Measurements from ENCODE around the gene ANKRD35.

The ANKRD35 gene

DNA sequence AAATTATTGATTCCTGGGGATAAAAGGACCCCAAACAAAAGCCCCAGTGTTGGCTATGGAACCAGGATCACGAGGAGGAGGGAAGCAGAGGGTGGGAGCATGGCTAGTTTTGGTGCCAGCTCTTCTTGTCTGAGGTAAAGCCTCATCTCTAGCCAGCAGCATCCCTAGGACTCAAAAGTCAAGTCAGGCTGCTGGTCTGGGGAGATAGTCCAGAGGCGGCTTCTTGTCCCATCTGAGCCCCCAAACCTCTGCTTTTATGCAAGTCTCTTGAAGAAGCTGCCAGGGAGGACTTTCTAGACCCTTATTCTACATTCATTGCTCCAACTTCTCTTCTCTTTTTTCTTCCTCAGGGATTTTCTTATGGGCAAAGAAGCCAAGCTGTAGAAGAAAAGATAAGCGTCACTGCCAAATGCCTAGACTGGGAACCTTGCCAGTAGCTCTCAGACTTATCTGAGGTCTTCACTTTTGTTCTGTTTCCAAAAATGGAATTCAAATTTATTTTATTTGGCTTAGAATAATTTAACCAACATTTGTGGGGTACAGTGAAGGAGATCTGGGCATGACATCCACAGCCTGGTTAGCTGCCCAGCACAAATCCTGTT, 6.9 kb upstream of the ANKRD35 start:
- DNase-seq (ENCODE audit: extremely low read depth, low read depth), result no peak
- TF ChIP-seq, protein P1, sequence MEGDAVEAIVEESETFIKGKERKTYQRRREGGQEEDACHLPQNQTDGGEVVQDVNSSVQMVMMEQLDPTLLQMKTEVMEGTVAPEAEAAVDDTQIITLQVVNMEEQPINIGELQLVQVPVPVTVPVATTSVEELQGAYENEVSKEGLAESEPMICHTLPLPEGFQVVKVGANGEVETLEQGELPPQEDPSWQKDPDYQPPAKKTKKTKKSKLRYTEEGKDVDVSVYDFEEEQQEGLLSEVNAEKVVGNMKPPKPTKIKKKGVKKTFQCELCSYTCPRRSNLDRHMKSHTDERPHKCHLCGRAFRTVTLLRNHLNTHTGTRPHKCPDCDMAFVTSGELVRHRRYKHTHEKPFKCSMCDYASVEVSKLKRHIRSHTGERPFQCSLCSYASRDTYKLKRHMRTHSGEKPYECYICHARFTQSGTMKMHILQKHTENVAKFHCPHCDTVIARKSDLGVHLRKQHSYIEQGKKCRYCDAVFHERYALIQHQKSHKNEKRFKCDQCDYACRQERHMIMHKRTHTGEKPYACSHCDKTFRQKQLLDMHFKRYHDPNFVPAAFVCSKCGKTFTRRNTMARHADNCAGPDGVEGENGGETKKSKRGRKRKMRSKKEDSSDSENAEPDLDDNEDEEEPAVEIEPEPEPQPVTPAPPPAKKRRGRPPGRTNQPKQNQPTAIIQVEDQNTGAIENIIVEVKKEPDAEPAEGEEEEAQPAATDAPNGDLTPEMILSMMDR (IDR thresholded peaks at IDR 0.05; ENCODE audit: low read depth, low read length), result no peak

GRCh38 chr1:145891587-145892485, 6.2 kb upstream of the ANKRD35 start:
- peak; percentile 95 for DNase-seq (ENCODE audit: extremely low read depth, low read depth)
- TF ChIP-seq, protein P1 (IDR thresholded peaks at IDR 0.05; ENCODE audit: low read depth, low read length), result peak; percentile 98

DNA sequence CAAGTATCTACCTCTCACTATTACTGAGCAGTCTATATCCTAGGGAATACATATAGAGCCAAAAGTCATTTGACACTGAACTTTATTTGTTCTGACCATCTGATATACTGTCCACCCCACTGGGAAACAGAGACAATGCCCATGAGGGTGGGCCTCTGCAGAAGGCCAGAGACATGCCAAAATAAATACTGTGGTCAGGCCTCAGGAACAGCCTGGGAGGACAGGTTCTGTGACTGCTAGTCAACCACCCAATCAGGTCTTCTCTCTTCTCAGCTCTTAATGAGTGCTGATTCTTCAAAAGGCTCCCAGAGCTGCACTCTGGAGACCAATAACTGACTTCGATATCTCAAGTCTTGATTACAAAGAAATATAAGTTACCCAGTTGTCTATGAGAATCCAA, 5.5 kb upstream of the ANKRD35 start:
- no peak for DNase-seq (ENCODE audit: extremely low read depth, low read depth)
- TF ChIP-seq, protein P1 (IDR thresholded peaks at IDR 0.05; ENCODE audit: low read depth, low read length), result no peak

- TF ChIP-seq, protein P1 (IDR thresholded peaks at IDR 0.05; ENCODE audit: low read depth, low read length), result no peak
- no peak for DNase-seq (ENCODE audit: extremely low read depth, low read depth)
These were observed 4.1 kb upstream of the ANKRD35 start for GRCh38 chr1:145889722-145890121.

DNA sequence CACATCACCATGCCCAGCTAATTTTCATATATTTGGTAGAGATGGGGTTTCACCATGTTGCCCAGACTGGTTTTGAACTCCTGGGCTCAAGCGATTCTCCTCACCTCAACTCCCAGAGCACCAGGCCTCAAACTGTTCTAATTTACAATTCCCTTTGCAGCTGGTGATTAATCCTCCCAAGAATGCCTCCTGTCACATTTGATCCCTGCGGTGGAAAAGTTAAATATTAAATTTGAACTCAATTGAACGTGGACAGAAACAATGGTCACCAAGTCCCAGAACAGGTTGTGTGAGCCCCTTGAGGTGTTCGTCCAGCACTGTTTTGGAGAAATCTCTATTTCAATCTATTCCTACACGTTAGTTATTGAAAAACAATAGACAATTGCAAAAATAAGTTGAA, 2.0 kb upstream of the ANKRD35 start:
- DNase-seq (ENCODE audit: extremely low read depth, low read depth), result no peak
- TF ChIP-seq, protein P1 (IDR thresholded peaks at IDR 0.05; ENCODE audit: low read depth, low read length), result no peak

DNA sequence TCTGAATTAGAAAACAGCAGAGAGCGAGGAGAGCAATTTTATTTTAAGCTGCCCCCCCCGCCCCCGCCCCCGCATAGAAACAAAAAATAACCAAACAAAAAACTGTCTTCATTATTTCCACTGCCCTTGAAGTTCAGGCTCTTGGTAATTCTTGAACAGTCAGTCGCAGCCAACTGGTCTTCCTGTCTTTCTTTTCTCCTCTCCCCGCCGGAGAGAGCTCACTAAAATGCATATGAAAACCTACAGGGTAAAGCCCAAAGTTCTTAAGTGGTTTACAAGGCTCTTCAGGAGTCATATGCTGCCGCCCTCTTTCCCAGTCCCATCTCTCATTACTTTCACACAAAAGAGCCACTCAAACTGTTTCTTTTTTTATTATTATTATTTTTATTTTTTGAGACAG, 1.1 kb upstream of the ANKRD35 start:
- DNase-seq (ENCODE audit: extremely low read depth, low read depth), result no peak
- TF ChIP-seq, protein P1 (IDR thresholded peaks at IDR 0.05; ENCODE audit: low read depth, low read length), result no peak

- TF ChIP-seq, protein P1 (IDR thresholded peaks at IDR 0.05; ENCODE audit: low read depth, low read length), result no peak
- DNase-seq (ENCODE audit: extremely low read depth, low read depth), result no peak
These were observed 724 bp upstream of the ANKRD35 start for GRCh38 chr1:145886390-145886789.

All from AG09319 (cell line).